A549 treated with CORT108297 at 1 μM for 4 hours (cell line): ENCODE data around the gene CXCL14. TPM values are rescaled to one million over a fixed set of nuclear protein-coding genes. Genes with fewer than 3 reads are reported as not detected.

Experiments
- total RNA-seq: library from RNA; stranded (reverse); fragments of 200-300 nt; extraction: Qiagen RNA extraction; gene quantifications from 5 replicates; pipeline ENCODE4 v1.2.3, GENCODE V29; 2022

CXCL14 gene, protein sequence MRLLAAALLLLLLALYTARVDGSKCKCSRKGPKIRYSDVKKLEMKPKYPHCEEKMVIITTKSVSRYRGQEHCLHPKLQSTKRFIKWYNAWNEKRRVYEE
- 0.05 to 0.16 TPM (median 0.09 TPM) in 5 replicates for total RNA-seq

DNA sequence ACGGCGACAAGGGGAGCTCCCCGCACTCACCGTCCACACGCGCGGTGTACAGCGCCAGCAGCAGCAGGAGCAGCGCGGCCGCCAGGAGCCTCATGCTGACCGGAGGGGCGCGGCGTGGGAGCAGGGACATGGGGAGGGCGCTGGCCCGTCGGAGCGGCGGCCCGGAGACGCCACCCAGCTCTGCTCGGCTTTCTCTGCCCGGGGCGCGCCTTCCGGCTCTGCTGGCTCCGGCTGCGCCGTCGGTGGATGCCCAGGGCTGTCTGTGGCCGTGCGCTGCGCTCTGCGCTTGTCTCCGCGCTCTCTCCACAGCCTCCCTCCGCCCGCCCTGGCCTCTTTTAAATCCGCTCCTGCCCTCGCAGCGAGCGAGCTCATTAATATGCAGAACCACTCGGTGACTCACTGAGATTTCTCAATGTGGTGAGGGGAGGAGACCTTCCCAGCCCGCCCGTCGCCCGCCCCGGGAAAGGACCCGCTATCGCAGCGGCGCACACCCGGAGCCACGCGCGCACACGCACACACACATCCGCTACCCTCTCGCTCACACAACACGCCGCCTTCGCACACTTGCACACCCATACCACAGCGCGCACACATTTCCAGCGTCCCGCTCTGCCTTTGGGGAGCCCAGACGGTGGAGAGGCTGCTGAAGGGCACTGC lies at the start of gene CXCL14:
TSS of gene CXCL14 (minus strand) at position 307 of the 657 bp plus-strand sequence. CDS start at position 94, 213 bp downstream.

DNA sequence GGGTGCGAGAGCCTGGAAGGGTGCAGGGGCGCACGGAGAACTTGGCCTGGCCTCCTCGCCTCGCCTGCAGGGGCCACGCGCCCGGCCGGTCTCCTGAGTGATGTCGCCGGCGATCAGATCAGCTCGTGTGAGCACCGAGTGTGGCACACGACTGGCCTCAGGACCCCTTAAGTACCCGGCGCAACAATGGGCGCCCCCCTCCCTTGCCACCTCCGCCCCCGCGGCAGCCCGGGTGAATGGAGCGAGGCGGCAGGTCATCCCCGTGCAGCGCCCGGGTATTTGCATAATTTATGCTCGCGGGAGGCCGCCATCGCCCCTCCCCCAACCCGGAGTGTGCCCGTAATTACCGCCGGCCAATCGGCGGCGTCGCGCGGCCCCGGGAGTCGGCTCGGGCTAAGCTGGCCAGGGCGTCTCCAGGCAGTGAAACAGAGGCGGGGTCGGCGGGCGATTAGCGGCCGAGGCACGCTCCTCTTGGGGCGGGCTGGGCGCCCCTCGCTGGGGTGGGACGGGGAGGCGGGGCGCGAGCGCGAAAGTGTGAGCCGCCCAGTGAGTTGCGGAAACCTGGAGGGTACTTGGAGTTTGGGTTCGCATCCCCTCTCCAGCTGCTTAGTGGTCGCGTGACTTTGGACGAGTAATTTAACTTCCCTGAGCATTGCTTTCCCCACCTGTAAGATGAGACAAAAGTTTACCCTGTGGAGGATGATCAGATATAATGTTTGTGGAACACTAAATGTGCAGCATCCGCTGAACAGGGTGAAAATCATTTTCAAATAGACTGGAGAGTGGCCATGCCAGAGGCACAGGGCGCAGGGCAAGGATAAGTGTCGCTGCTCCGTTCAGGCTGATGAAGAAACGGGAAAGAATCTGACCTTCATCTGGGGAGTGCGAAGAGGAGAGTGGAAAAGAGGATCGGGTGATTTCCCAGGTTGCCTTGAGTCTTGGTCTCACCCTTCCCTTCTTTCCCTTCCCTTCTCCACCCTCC lies 42.7 kb downstream of the CXCL14 start, which contains the start of gene NEUROG1:
TSS of gene NEUROG1 (minus strand) at position 145 of the 982 bp plus-strand sequence. CDS start 274 bp downstream, outside the sequence.

Other genes starting within 250 kb of the CXCL14 start
- 173 to 206 TPM (median 203 TPM) in 5 replicates for gene MACROH2A1, start 179.8 kb downstream of the CXCL14 start, total RNA-seq
- gene DCANP1, start 131.6 kb downstream of the CXCL14 start, total RNA-seq, result not detected in 5 replicates
- not detected in 5 replicates for gene TIFAB, start 126.6 kb downstream of the CXCL14 start, total RNA-seq
- gene NEUROG1, start 43.0 kb downstream of the CXCL14 start, total RNA-seq, result not detected in 5 replicates